OCI-LY7 (cell line): Measurements from ENCODE around the gene PLPPR5. TPM values are rescaled to one million over a fixed set of nuclear protein-coding genes. Genes with fewer than 3 reads are reported as not detected.
"Not testable (repeated sequence)": the region's sequence is repeated elsewhere in the genome, so short reads cannot be mapped to it uniquely, and the experiment has no call there.

Experiments
- BruUV-seq: library from RNA; stranded (reverse); fragments of 400-500 nt; replicated peaks from 2 replicates; lab custom pipeline; 2021; lab: Mats Ljungman, UMichigan
- CTCF ChIA-PET: fragments of 300-600 bp; sonication (Branson Sonifier 250); formaldehyde crosslinking; loops from one replicate; lab custom pipeline; 2022; ENCODE audit warnings: antibody characterized with exemption; ENCODE audit not compliant: unreplicated experiment; lab: Charles Lee
- POLR2A ChIA-PET: fragments of 300-600 bp; sonication (Branson Sonifier 250); formaldehyde crosslinking; loops from one replicate; lab custom pipeline; 2022; ENCODE audit warnings: antibody characterized with exemption; lab: Charles Lee
- DNase-seq: peaks from one replicate; pipeline ENCODE4 v3.0.0-alpha.2; 2015; ENCODE audit warnings: low spot score
- H2AFZ ChIP-seq: fragments of 200-600 bp; sonication (generic), shearing (Covaris generic); 2 replicates; pipeline ENCODE4 v1.6.1; 2014; ENCODE audit warnings: mild to moderate bottlenecking, antibody characterized with exemption, low read length, moderate library complexity
- H3K27ac ChIP-seq: fragments of 200-600 bp; sonication (generic); 2 replicates; pipeline ENCODE4 v1.5.1; 2014; ENCODE audit warnings: mixed run types, low read depth, mild to moderate bottlenecking, moderate library complexity, low read length, inconsistent platforms; ENCODE audit not compliant: poor library complexity, severe bottlenecking
- H3K36me3 ChIP-seq: fragments of 200-600 bp; sonication (generic); 2 replicates; pipeline ENCODE4 v1.6.1; 2014; ENCODE audit warnings: mild to moderate bottlenecking, antibody characterized with exemption, low read length, moderate library complexity, mixed read lengths; ENCODE audit not compliant: insufficient read depth
- H3K4me1 ChIP-seq: fragments of 200-600 bp; sonication (generic); 2 replicates; pipeline ENCODE4 v1.5.1; 2014; ENCODE audit warnings: mild to moderate bottlenecking, low read length; ENCODE audit not compliant: insufficient read depth, poor library complexity, severe bottlenecking
- H3K4me2 ChIP-seq: fragments of 200-600 bp; sonication (generic); 2 replicates; pipeline ENCODE4 v1.6.1; 2014; ENCODE audit warnings: mild to moderate bottlenecking, low read length
- H3K4me3 ChIP-seq: fragments of 200-600 bp; sonication (generic); 2 replicates; pipeline ENCODE4 v1.5.1; 2014; ENCODE audit warnings: mild to moderate bottlenecking, low read depth, low read length; ENCODE audit not compliant: poor library complexity, severe bottlenecking
- H3K79me2 ChIP-seq: fragments of 200-600 bp; sonication (generic); 2 replicates; pipeline ENCODE4 v1.6.1; 2016; ENCODE audit warnings: low read depth, mild to moderate bottlenecking, low read length, moderate library complexity, mixed read lengths; ENCODE audit not compliant: insufficient read depth
- H3K9me2 ChIP-seq: fragments of 200-600 bp; sonication (generic); 2 replicates; pipeline ENCODE4 v1.6.1; 2016; ENCODE audit warnings: mild to moderate bottlenecking, low read length, mixed read lengths; ENCODE audit not compliant: insufficient read depth
- H3K9me3 ChIP-seq: fragments of 200-600 bp; sonication (generic); 2 replicates; pipeline ENCODE4 v1.6.1; 2014; ENCODE audit warnings: mild to moderate bottlenecking, mixed run types, low read length, mixed read lengths
- H4K20me1 ChIP-seq: fragments of 200-600 bp; sonication (generic); 2 replicates; pipeline ENCODE4 v1.6.1; 2014; ENCODE audit warnings: mild to moderate bottlenecking, antibody characterized with exemption, low read length, moderate library complexity, mixed read lengths; ENCODE audit not compliant: insufficient read depth
- EZH2phosphoT487 ChIP-seq: fragments of 200-600 bp; sonication (generic); IDR thresholded peaks from 2 replicates; pipeline ENCODE4 v1.6.1; 2018; ENCODE audit warnings: low read depth, borderline replicate concordance, mild to moderate bottlenecking, mixed run types, antibody characterized with exemption, low read length, moderate library complexity, mixed read lengths
- intact Hi-C: fragments of 100-400 bp; cut with micrococcal nuclease; formaldehyde crosslinking; loops from one replicate; pipeline ENCODE4 v1.10.0; 2022; ENCODE audit not compliant: unreplicated experiment
- total RNA-seq, 2 experiments: library from RNA; depleted of rRNA in 1 of 2; stranded (reverse); fragments of >200 nt in 1 of 2; shearing (Covaris generic) in 1 of 2; gene quantifications; 2 replicates each; pipeline ENCODE4 v1.2.3, GENCODE V29; 2014 to 2022
- TF ChIP-seq, protein P1 (sequence below): fragments of 200-600 bp; sonication (generic); conservative IDR thresholded peaks from 2 replicates; pipeline ENCODE4 v1.5.1; 2014; ENCODE audit warnings: mild to moderate bottlenecking, antibody characterized with exemption, low read length, moderate library complexity, mixed read lengths

Gene PLPPR5
- total RNA-seq, 2 experiments from 2014 or later, result not detected

- no TSS peak for BruUV-seq
Observed at GRCh38 chr1:99049745-99050144, 45.1 kb upstream of the PLPPR5 start.

GRCh38 chr1:99036746-99037145 lies 32.1 kb upstream of the PLPPR5 start:
- not testable (repeated sequence) for H3K79me2 ChIP-seq

More at GRCh38 chr1:99049745-99050144, 45.1 kb upstream of the PLPPR5 start:
- Histone ChIP-seq H3K9me2 (no peaks in the 10 kb centered on the region), H3K4me3 (no peak overlapping the region), H3K27ac (no peak overlapping the region), H4K20me1 (no peaks in the 10 kb centered on the region), H3K36me3 (no peaks in the 10 kb centered on the region), H3K9me3 (no peaks in the 10 kb centered on the region), H3K4me1 (no peaks in the 10 kb centered on the region), H2AFZ (no peak overlapping the region), H3K4me2 (no peak overlapping the region), H3K79me2 (no peaks in the 10 kb centered on the region)
- no peak for DNase-seq
- intact Hi-C loops, result loop anchor here (10.0 kb wide), 1 partner anchor 65 kb away; no protein-coding TSS in a partner anchor
- POLR2A ChIA-PET, result no interaction called here
- CTCF ChIA-PET, result no interaction called here
- TF ChIP-seq, protein P1, sequence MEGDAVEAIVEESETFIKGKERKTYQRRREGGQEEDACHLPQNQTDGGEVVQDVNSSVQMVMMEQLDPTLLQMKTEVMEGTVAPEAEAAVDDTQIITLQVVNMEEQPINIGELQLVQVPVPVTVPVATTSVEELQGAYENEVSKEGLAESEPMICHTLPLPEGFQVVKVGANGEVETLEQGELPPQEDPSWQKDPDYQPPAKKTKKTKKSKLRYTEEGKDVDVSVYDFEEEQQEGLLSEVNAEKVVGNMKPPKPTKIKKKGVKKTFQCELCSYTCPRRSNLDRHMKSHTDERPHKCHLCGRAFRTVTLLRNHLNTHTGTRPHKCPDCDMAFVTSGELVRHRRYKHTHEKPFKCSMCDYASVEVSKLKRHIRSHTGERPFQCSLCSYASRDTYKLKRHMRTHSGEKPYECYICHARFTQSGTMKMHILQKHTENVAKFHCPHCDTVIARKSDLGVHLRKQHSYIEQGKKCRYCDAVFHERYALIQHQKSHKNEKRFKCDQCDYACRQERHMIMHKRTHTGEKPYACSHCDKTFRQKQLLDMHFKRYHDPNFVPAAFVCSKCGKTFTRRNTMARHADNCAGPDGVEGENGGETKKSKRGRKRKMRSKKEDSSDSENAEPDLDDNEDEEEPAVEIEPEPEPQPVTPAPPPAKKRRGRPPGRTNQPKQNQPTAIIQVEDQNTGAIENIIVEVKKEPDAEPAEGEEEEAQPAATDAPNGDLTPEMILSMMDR, result no peak
- TF ChIP-seq EZH2phosphoT487, result no peak

DNA sequence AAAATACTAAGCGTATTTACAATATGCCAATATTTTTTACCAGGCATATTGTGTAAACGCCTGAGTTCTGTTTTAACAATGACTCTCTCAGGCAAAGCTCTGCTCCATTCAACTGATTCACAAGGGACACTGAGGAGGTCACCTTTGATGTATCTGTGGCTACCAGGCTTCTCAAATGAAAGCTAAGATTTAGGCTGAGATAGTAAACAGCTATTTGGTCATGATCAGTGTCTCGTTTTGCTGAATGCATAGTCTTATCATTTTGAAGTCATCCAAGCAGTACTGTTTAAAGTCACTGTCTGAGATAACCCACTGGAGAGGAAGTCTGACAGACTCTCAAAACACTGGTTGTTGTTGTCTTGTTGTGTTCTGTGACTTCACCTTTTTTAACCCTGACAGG lies 13.7 kb upstream of the PLPPR5 start:
- Histone ChIP-seq H3K4me2 (no peak overlapping the region), H3K27ac (no peak overlapping the region), H3K9me3 (no peaks in the 10 kb centered on the region), H3K79me2 (no peaks in the 10 kb centered on the region), H2AFZ (no peak overlapping the region), H4K20me1 (no peaks in the 10 kb centered on the region), H3K4me1 (no peaks in the 10 kb centered on the region), H3K9me2 (no peaks in the 10 kb centered on the region), H3K4me3 (no peak overlapping the region), H3K36me3 (no peaks in the 10 kb centered on the region)
- TF ChIP-seq, protein P1, result no peak
- no peak for TF ChIP-seq EZH2phosphoT487
- CTCF ChIA-PET, result no interaction called here
- no TSS peak for BruUV-seq
- POLR2A ChIA-PET, result interaction anchor here (0.7 kb wide), 1 partner anchor 9 kb away, joined by 3 read pairs; no protein-coding TSS in a partner anchor
- DNase-seq, result no peak
- intact Hi-C loops, result no loop called here

More at GRCh38 chr1:99036746-99037145, 32.1 kb upstream of the PLPPR5 start:
- H2AFZ ChIP-seq, H3K4me2 ChIP-seq, H3K9me2 ChIP-seq, POLR2A ChIA-PET, H3K36me3 ChIP-seq, H3K4me1 ChIP-seq, BruUV-seq, H3K4me3 ChIP-seq, DNase-seq, H3K27ac ChIP-seq, H3K9me3 ChIP-seq, H4K20me1 ChIP-seq, CTCF ChIA-PET: not testable (repeated sequence)
- intact Hi-C loops, result loop anchor here (10.0 kb wide), 1 partner anchor 62 kb away; no protein-coding TSS in a partner anchor
